ENCODE results near the gene RALGDS. TPM values are rescaled to one million over a fixed set of nuclear protein-coding genes. Genes with fewer than 3 reads are reported as not detected.
A peak's percentile ranks its signal among the peaks of the same experiment; 100 is the strongest.

Gene RALGDS
- total and polyA plus RNA-seq, 2 of the 4 experiments (the other 2 are of a cell fraction) = 13.1 to 36.9 TPM

DNA sequence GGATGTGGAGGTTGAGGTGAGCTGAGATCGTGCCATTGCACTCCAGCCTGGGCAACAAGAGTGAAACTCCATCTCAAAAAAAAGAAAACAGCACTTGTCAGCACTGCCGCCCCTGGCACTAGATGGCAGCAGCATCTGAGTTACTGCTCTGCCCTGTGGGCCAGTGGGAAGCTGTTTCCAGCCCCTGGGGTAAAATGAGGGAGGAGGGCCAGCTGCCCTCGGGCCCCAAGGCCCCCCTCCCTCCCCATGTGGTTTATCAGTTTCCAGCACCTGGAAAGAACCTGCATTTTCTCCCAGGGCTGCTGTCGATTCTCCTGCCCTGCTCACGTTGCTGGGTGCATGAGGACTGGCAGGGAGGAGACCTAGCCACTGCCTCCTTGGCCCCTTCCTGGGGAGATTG is 72.4 kb downstream of the RALGDS start:
- DNase-seq (peak; percentile 11), ATAC-seq (ENCODE audit: low read depth) (peak; percentile 85)
- H2AK9ac ChIP-seq (replicated peaks; ENCODE audit: low read depth, low read length, poor library complexity) = no peak overlapping the region
- peaks cover 8% of the 10 kb centered on the region for H4K20me1 ChIP-seq (ENCODE audit: insufficient read depth, low read length)
- no peak overlapping the region for H2AFZ ChIP-seq (replicated peaks; ENCODE audit: low read length, poor library complexity)
- H2BK15ac ChIP-seq (ENCODE audit: low read depth, low read length) = no peak overlapping the region
- H2BK120ac ChIP-seq (ENCODE audit: low read depth, low read length) = no peak overlapping the region
- ChIA-PET CTCF (no interaction called here), POLR2A (ENCODE audit: unreplicated experiment) (no interaction called here)
- no peak overlapping the region for H3K4me2 ChIP-seq (ENCODE audit: low read depth, low read length)
- dilution Hi-C loops (cut with HindIII; ENCODE audit: low sequenced_read_pairs, unreplicated experiment) (no loop called here), intact Hi-C loops (cut with micrococcal nuclease) (no loop called here), in situ Hi-C loops (cut with MboI; ENCODE audit: low sequenced_read_pairs) (loop anchor here (5.0 to 25.0 kb wide), 2 partner anchors 104 to 439 kb away; partner anchors contain the start of gene SLC2A6)
- no peak overlapping the region for H2AK5ac ChIP-seq (ENCODE audit: low read depth, low read length)
- no peaks in the 10 kb centered on the region for H3K9me3 ChIP-seq (ENCODE audit: control insufficient read depth, insufficient read depth, low read length)
- H3K27ac ChIP-seq (ENCODE audit: insufficient read depth, low read length) = no peak overlapping the region
- H3K23ac ChIP-seq (ENCODE audit: low read depth, low read length) = no peak overlapping the region
- no peak overlapping the region for H2BK5ac ChIP-seq (ENCODE audit: low read depth, low read length, poor library complexity, severe bottlenecking)
- no peak overlapping the region for H3K4ac ChIP-seq (ENCODE audit: low read depth, low read length)
- H3K9me1 ChIP-seq (ENCODE audit: insufficient read depth, low read length) = no peaks in the 10 kb centered on the region
- peaks cover 61% of the 10 kb centered on the region for H3K36me3 ChIP-seq (ENCODE audit: control insufficient read depth, insufficient read depth, low read length)
- H3K9ac ChIP-seq (ENCODE audit: low read depth, low read length) = no peak overlapping the region
- H3K4me1 ChIP-seq (ENCODE audit: control insufficient read depth, insufficient read depth, low read length) = no peaks in the 10 kb centered on the region
- no peaks in the 10 kb centered on the region for H3K27me3 ChIP-seq (ENCODE audit: control insufficient read depth, insufficient read depth, low read length)
- no peak for TF ChIP-seq MAFK (IDR thresholded peaks at IDR 0.05; ENCODE audit: low read depth, low read length)
- TF ChIP-seq CHD1 (IDR thresholded peaks at IDR 0.05; ENCODE audit: low read depth, low read length) = no peak
- peak; percentile 37; the same call in 1 of the 2 replicates for TF ChIP-seq CTCF (conservative IDR thresholded peaks at IDR 0.05; ENCODE audit: low read depth, low read length)
- TF ChIP-seq ELK1 (IDR thresholded peaks at IDR 0.05; ENCODE audit: borderline replicate concordance, low read depth, low read length) = no peak
- TF ChIP-seq MXI1 (IDR thresholded peaks at IDR 0.05; ENCODE audit: borderline replicate concordance, low read depth, low read length) = no peak
- peak; percentile 47 for TF ChIP-seq RAD21 (IDR thresholded peaks at IDR 0.05; ENCODE audit: low read length)
- no peak for TF ChIP-seq RCOR1 (IDR thresholded peaks at IDR 0.05; ENCODE audit: insufficient replicate concordance, low read length)
- no peak for TF ChIP-seq RFX5 (IDR thresholded peaks at IDR 0.05; ENCODE audit: low read depth, low read length)
- no peak for TF ChIP-seq POLR2A (IDR thresholded peaks at IDR 0.05; ENCODE audit: low read depth, low read length)
- TF ChIP-seq SMC3 (IDR thresholded peaks at IDR 0.05; ENCODE audit: low read depth, low read length) = peak; percentile 25; the same call in 1 of the 2 replicates
- no peak for TF ChIP-seq NFE2L2 (IDR thresholded peaks at IDR 0.05; ENCODE audit: low read depth, low read length)
- H3K14ac ChIP-seq (replicated peaks; ENCODE audit: low read depth, low read length) = no peak overlapping the region
- H3K18ac ChIP-seq (ENCODE audit: low read depth, low read length) = no peak overlapping the region
- H2BK20ac ChIP-seq (ENCODE audit: low read depth, low read length) = no peak overlapping the region
- no peak overlapping the region for H4K8ac ChIP-seq (ENCODE audit: low read depth in 2 of 2, low read length in 2 of 2)
- peaks cover 3 to 21% of the 10 kb centered on the region in 2 experiments; a peak in 3 of 4 replicates for H3K79me1 ChIP-seq (ENCODE audit: low read depth in 1 of 2, low read length in 2 of 2)
- whole genome bisulfite sequencing, 2 experiments (ENCODE audit: extremely low coverage in 2 of 2, insufficient read length in 1 of 2) = 93% methylated on average over 2 of the region's 5 CpGs; no CpG with 5 or more reads in 1 of the 2 experiments
- H4K91ac ChIP-seq (ENCODE audit: insufficient read depth, low read depth, low read length) = no peak overlapping the region
- H3K4me3 ChIP-seq (ENCODE audit: insufficient read depth, low read depth, low read length) = no peak overlapping the region
- no peak overlapping the region for H3K56ac ChIP-seq (ENCODE audit: extremely low read depth, insufficient read depth, low read length)
- BruUV-seq (replicated peaks) = no TSS peak
- H4K5ac ChIP-seq (ENCODE audit: low read depth, low read length) = no peak overlapping the region

Data from IMR-90 (cell line).